Fibroblast of the conjunctiva (primary cell): ENCODE results near the gene CHI3L2.
"Not testable (repeated sequence)": the region's sequence is repeated elsewhere in the genome, so short reads cannot be mapped to it uniquely, and the experiment has no call there.

Experiments
- DNase-seq: peaks from one replicate; pipeline ENCODE4 v3.0.0-alpha.2; 2010; ENCODE audit warnings: low read depth

The CHI3L2 gene

GRCh38 chr1:111202366-111202706 lies 25.2 kb upstream of the CHI3L2 start:
- no peak for DNase-seq

GRCh38 chr1:111202707-111203623 lies 24.5 kb upstream of the CHI3L2 start:
- no peak for DNase-seq

- no peak for DNase-seq
Observed at GRCh38 chr1:111203681-111204200, 23.8 kb upstream of the CHI3L2 start.

GRCh38 chr1:111204201-111204982 lies 23.1 kb upstream of the CHI3L2 start:
- DNase-seq = no peak

DNA sequence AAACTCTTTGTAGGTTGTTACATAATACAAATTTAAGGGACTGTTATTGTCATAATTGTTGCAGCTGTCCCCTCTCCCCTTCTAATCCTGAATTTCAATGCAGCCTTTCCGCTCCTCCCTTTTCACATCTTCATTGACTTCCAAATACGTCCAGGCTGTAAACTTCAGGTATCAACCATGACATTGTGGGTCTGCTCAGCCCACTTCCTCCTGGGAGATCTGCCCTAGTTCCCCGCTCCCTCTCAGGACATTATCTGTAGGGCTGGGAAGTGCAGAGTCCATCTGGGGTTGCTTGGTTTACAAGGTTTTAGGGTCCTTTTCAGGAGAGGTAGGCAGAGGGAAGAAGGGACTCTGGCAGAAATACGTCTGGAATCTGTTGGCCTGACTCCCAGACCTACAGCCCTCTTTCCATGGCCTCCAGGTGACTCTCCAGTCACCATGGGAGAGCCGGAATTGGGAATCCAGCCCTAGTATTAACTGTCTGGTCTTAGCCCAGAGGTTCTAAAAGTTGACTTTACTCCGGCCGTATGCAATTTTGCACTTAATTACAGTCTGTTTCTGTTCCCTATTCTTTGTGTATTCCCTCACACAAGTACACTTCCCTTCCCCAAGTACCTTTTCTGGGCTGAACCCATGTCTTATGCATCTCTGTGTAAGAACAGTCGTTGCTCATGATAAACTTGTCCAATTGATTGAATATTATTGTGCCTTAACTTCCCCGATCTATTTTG lies 22.4 kb upstream of the CHI3L2 start:
- DNase-seq = no peak

GRCh38 chr1:111205714-111206050 lies 21.8 kb upstream of the CHI3L2 start:
- no peak for DNase-seq

DNA sequence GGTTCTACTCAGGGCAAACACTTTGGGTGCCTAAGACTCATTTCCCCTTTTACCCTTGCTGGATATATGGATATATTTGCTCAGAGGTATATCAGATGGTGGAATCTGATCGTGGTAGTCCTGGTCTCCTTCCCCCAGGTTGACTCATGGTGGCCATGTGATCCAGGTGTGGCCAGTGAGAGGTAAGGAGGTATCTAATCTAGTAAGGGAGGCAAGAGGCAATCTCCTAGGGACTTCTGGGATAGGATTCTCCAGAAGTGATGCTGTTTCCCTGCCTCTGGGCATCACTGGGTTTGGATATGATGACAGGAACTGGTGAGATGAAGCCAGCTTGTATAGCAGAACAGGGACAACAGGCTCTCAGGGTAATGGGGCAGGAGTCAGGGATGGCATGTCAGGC lies 18.6 kb upstream of the CHI3L2 start:
- DNase-seq = no peak

GRCh38 chr1:111209622-111210021 lies 17.9 kb upstream of the CHI3L2 start:
- DNase-seq = no peak

DNA sequence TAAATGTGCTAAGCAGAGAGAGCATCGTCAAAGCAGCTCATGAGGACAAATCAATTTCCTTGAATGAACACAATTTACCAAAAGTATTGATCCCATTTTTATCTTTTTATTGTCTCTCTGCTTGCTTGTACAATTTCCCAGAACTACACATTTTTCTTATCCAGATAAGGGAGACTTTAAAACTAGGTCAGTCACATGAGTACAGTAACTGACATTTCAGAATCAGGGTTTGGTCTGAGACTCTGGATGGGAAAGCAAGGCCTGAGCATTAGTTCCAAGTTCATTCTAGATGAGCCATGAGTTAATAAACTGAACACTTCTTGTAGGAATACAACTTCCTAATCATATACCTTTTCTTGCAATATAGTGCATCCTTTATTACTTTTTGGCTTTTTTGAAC lies 15.6 kb upstream of the CHI3L2 start:
- no peak for DNase-seq

- DNase-seq = no peak
Observed at GRCh38 chr1:111212634-111213335, 14.7 kb upstream of the CHI3L2 start.

DNA sequence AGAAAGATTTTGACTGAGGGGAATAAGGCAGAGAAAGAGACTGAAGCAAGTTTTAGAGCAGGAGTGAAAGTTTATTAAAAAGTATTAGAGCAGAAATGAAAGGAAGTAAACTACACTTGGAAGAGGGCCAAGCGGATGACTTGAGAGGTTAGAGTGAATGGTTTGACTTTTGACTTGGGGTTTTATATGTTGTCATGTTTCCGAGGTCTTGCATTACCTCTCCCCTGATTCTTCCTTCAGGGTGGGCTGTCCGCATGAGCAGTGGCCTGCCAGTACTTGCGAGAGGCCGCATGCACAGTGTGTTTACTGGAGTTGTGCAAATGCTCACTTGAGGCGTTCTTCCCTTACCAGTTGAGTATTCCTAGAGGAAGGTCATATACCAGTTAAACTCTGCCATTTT lies 14.1 kb upstream of the CHI3L2 start:
- DNase-seq = no peak

GRCh38 chr1:111214074-111214801 lies 13.3 kb upstream of the CHI3L2 start:
- no peak for DNase-seq

GRCh38 chr1:111214884-111215283 lies 12.6 kb upstream of the CHI3L2 start:
- DNase-seq = no peak

DNA sequence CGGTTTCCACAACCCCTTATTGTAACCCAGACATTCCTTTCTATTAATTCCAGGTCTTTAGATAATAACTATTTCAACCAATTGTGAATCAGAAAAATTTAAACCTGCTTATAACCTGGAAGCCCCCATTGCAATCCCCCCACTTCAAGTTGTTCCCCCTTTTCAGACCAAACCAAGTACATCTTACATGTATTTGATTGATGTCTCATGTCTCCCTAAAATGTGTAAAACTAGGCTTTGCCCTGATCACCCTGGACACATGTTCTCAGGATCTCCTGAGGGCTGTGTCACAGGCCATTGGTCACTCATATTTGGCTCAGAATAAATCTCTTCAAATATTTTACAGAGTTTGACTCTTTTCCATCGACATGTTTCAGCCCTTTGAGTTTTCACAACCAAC lies 12.2 kb upstream of the CHI3L2 start:
- DNase-seq = not testable (repeated sequence)

DNA sequence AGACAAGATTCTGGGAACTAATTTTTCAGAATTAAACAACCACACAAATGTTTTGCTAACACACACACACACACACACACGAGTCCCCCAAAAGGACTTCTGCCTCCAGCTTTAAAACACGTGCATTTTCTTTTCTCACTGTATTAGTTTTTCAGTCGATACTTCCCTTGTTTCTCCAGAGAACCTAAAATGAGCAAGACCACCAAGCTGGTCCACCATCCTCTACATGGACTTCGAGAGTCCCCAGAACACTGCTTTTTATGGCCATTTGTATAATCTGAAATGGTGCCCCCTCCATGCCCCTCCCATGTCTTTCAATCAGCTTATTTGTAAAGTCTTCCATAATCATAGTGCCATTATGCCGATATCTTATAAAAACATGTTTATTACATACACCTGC lies 10.8 kb upstream of the CHI3L2 start:
- DNase-seq = no peak

GRCh38 chr1:111217183-111217910 lies 10.2 kb upstream of the CHI3L2 start:
- no peak for DNase-seq

DNA sequence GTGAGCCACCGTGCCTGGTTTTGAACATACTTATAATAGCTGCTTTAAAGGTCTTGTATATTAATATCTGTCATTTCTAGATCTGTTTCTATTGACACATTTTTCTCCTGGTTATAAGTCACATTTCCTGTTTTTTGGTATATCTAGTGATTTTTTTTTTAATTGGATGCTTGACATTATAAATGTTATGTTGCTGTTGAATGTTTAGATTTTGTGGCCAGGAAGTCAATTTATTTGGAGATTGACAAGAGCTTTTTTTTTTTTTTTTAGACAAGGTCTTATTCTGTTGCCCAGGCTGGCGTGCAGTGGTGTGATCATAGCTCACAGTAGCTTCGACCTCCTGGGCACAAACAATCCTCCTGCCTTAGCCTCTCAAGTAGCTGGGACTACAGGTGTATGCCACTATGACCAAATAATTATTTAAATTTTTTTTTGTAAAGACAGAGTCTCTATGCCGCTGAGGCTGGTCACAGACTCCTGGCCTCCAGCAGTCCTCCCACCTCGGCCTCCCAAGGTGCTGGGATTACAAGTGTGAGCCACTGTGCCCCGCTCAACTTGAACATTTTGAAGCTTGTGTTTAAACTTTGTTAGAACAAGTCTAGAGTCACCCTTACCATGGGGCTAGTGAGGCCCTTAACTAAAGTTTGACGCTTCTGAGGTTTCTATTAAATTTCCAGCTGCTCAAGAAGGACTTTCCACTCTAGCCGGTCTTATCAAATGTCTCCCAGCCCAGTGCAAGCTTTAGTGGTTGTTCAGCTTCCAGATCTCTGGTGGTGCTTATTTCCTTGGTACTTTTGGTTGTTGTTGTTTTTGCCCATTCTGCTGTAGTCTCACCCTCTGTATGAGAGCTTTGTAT lies 8.6 kb upstream of the CHI3L2 start:
- no peak for DNase-seq

DNA sequence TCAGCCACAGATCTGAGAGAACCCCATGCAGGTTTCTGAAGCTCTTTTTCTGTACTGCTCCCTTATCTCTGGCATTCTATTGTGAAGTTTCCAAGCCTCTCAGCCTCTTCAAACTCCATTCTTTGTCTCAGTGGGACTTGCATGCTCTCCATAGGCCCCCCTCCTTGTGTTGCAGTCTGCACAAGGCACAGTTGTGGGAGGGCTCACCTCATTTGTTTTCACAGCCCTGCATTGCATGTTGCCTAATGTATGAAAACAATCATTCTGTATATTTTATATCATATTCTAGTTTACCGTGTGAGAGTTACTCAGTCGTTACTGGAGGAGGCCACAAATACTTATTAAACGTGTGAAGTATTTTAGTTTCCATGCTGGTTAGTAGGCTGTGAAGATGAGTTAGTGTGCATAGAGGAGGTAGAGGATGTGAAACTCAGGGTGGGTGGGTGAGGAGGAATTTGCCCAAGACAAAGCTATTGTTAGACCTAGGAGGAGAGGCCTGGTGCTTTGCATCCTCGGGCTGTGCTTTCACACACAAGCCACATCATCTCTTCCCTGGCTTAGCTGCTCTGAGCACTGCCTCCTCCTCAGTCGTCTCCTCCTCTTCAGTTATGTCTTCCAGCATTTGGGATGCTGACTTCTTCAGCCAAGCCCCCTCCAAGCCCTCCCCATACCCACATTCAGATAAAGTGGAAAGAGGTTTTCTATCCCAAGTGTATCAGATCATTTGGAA lies 7.8 kb upstream of the CHI3L2 start:
- DNase-seq = no peak
